Measurements from ENCODE around the gene SPEG.

The SPEG gene

GRCh38 chr2:219462349-219462748 lies 27.7 kb downstream of the SPEG start:
- DNase-seq (ENCODE audit: low read depth): no peak

- DNase-seq (ENCODE audit: low read depth): no peak
Measured at GRCh38 chr2:219464286-219465032, 29.8 kb downstream of the SPEG start.

GRCh38 chr2:219465659-219466561 lies 31.3 kb downstream of the SPEG start:
- no peak for DNase-seq (ENCODE audit: low read depth)

GRCh38 chr2:219466816-219467735 lies 32.4 kb downstream of the SPEG start:
- DNase-seq (ENCODE audit: low read depth): no peak

- DNase-seq (ENCODE audit: low read depth): no peak
Measured at GRCh38 chr2:219467736-219468075, 33.1 kb downstream of the SPEG start.

GRCh38 chr2:219468410-219469185 lies 34.0 kb downstream of the SPEG start:
- DNase-seq (ENCODE audit: low read depth): no peak

- DNase-seq (ENCODE audit: low read depth): no peak
Measured at GRCh38 chr2:219469186-219469724, 34.6 kb downstream of the SPEG start.

GRCh38 chr2:219470429-219470828 lies 35.8 kb downstream of the SPEG start:
- no peak for DNase-seq (ENCODE audit: low read depth)

GRCh38 chr2:219471476-219472371 lies 37.1 kb downstream of the SPEG start:
- DNase-seq (ENCODE audit: low read depth): no peak

GRCh38 chr2:219472629-219473187 lies 38.1 kb downstream of the SPEG start:
- DNase-seq (ENCODE audit: low read depth): no peak

GRCh38 chr2:219473511-219473910 lies 38.9 kb downstream of the SPEG start:
- no peak for DNase-seq (ENCODE audit: low read depth)

- no peak for DNase-seq (ENCODE audit: low read depth)
Measured at GRCh38 chr2:219474285-219475060, 39.8 kb downstream of the SPEG start.

GRCh38 chr2:219475278-219475677 lies 40.6 kb downstream of the SPEG start:
- no peak for DNase-seq (ENCODE audit: low read depth)

GRCh38 chr2:219475697-219476651 lies 41.3 kb downstream of the SPEG start:
- peak; percentile 14 for DNase-seq (ENCODE audit: low read depth)

- DNase-seq (ENCODE audit: low read depth): no peak
Measured at GRCh38 chr2:219476652-219477151, 42.1 kb downstream of the SPEG start.

GRCh38 chr2:219477179-219477578 lies 42.5 kb downstream of the SPEG start:
- no peak for DNase-seq (ENCODE audit: low read depth)

GRCh38 chr2:219477815-219478214 lies 43.2 kb downstream of the SPEG start:
- no peak for DNase-seq (ENCODE audit: low read depth)

- DNase-seq (ENCODE audit: low read depth): no peak
Measured at GRCh38 chr2:219478916-219479315, 44.3 kb downstream of the SPEG start.
